ENCODE data around the gene FAM131B.

DNA sequence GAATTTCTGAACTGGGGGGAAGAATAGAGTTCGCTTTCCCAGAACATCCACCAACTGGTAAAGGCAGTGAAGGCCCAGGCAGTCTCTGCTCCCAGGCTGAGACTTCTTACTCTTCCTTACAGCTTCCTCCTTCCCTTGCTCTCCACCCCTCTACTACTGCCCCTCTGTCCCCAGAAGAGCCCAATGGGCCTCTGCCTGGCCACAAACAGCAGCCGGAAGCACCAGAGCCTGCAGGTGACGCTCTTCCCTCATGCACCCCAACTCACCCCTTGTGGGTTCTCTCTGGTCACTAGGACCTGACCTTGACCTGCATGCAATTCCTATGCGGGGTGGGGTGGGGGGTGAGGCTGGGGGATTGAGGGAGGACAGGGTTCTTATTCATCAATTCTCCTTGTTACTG lies 16.5 kb downstream of the FAM131B start:
- TF ChIP-seq, protein P1, sequence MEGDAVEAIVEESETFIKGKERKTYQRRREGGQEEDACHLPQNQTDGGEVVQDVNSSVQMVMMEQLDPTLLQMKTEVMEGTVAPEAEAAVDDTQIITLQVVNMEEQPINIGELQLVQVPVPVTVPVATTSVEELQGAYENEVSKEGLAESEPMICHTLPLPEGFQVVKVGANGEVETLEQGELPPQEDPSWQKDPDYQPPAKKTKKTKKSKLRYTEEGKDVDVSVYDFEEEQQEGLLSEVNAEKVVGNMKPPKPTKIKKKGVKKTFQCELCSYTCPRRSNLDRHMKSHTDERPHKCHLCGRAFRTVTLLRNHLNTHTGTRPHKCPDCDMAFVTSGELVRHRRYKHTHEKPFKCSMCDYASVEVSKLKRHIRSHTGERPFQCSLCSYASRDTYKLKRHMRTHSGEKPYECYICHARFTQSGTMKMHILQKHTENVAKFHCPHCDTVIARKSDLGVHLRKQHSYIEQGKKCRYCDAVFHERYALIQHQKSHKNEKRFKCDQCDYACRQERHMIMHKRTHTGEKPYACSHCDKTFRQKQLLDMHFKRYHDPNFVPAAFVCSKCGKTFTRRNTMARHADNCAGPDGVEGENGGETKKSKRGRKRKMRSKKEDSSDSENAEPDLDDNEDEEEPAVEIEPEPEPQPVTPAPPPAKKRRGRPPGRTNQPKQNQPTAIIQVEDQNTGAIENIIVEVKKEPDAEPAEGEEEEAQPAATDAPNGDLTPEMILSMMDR (IDR thresholded peaks at IDR 0.05; ENCODE audit: low read length): no peak
- TF ChIP-seq EZH2 (optimal IDR thresholded peaks at IDR 0.05; ENCODE audit: low read depth, low read length): no peak
- TF ChIP-seq EZH2phosphoT487 (IDR thresholded peaks at IDR 0.05; ENCODE audit: low read length): no peak

Data from MM.1S (cell line).